Esophagus muscularis mucosa (tissue), 4 donors: ENCODE data around the gene CENPX. TPM values are rescaled to one million over a fixed set of nuclear protein-coding genes. Genes with fewer than 3 reads are reported as not detected.

Source experiments
- DNase-seq: peaks from one replicate; pipeline ENCODE4 v3.0.0-alpha.2; 2017; ENCODE audit errors: extremely low spot score
- H3K27ac ChIP-seq, 4 donors: fragments of 200-600 bp; sonication (generic); replicated peaks in 1 of 4; 1 replicate in 3 of 4; 2 replicates in 1 of 4; pipeline ENCODE4 v1.5.1; 2016 to 2019; ENCODE audit warnings: mild to moderate bottlenecking in 1 of 4
- H3K27me3 ChIP-seq, 4 donors: fragments of 200-600 bp; sonication (generic); one replicate each; pipeline versions ENCODE4 v1.5.1 to v1.6.0; 2016 to 2019
- H3K36me3 ChIP-seq, 4 donors: fragments of 200-600 bp; sonication (generic); one replicate each; pipeline ENCODE4 v1.5.1; 2016 to 2019
- H3K4me1 ChIP-seq, 4 donors: fragments of 200-600 bp; sonication (generic); one replicate each; pipeline ENCODE4 v1.5.1; 2016 to 2019
- H3K4me3 ChIP-seq, 4 donors: fragments of 200-600 bp; sonication (generic); 1 replicate in 2 of 4; 2 replicates in 2 of 4; pipeline ENCODE4 v1.5.1; 2016 to 2019; ENCODE audit warnings: mild to moderate bottlenecking in 4 of 4, moderate library complexity in 1 of 4
- H3K9me3 ChIP-seq, 4 donors: fragments of 200-600 bp; sonication (generic); 1 replicate in 3 of 4; 2 replicates in 1 of 4; pipeline ENCODE4 v1.5.1; 2016 to 2019
- CTCF ChIP-seq, 3 experiments: fragments of 200-600 bp in 2 of 3; fragments of 450-650 bp in 1 of 3; sonication (generic) in 2 of 3; IDR thresholded peaks; one replicate each; pipeline ENCODE4 v1.5.1; 2017 to 2019; ENCODE audit warnings: antibody characterized with exemption in 3 of 3, mild to moderate bottlenecking in 2 of 3, moderate library complexity in 1 of 3
- EP300 ChIP-seq: sonication (generic); formaldehyde crosslinking; IDR thresholded peaks from one replicate; pipeline ENCODE4 v1.6.1; 2017; ENCODE audit warnings: antibody characterized with exemption
- POLR2A ChIP-seq: fragments of 450-650 bp; IDR thresholded peaks from one replicate; pipeline ENCODE4 v1.6.1; 2017; ENCODE audit warnings: antibody characterized with exemption, moderate library complexity, mild to moderate bottlenecking, low read depth
- POLR2AphosphoS5 ChIP-seq, 2 donors: sonication (generic); formaldehyde crosslinking; IDR thresholded peaks; one replicate each; pipeline ENCODE4 v1.6.1; 2017; ENCODE audit warnings: antibody characterized with exemption in 2 of 2
- WGBS: methylation state at CpG from one replicate; pipeline ENCODE4 v1.1.5; 2018; 5-methylcytosine and 5-hydroxymethylcytosine counted together
- intact Hi-C: fragments of 100-400 bp; cut with DNase I; formaldehyde crosslinking; loops from one replicate; pipeline ENCODE4 v1.15.1; 2023
- total RNA-seq, 4 donors: library from RNA; depleted of rRNA; stranded (reverse); fragments of >200 nt; gene quantifications; one replicate each; pipeline versions ENCODE4 v1.1.0 to v1.2.1, GENCODE V29; 2016

CENPX gene
- total RNA-seq, 4 donors from 2014 or later = 62.5 to 109 (median 95.5) TPM

- H3K27ac ChIP-seq = peak overlapping the region; percentile 90 to 96 (median 93)
- WGBS = 23% methylated on average over 17 of the region's 30 CpGs
- H3K9me3 ChIP-seq = peaks cover 0 to 4% (median 0%) of the 10 kb centered on the region in 4 donors
- no peak for DNase-seq
- H3K4me3 ChIP-seq = peak overlapping the region; percentile 78 to 94 (median 88)
- peaks cover 11 to 26% (median 22%) of the 10 kb centered on the region in 4 donors for H3K4me1 ChIP-seq
- H3K27me3 ChIP-seq = peaks cover 0 to 6% (median 0%) of the 10 kb centered on the region in 4 donors
- intact Hi-C loops = no loop called here
- no peak for TF ChIP-seq CTCF (IDR thresholded peaks at IDR 0.05)
- no peak for TF ChIP-seq POLR2A
- TF ChIP-seq POLR2AphosphoS5 (IDR thresholded peaks at IDR 0.05) = no peak
- TF ChIP-seq EP300 = no peak
- peaks cover 0 to 18% (median 14%) of the 10 kb centered on the region in 4 donors for H3K36me3 ChIP-seq
Observed at GRCh38 chr17:81976332-81977210, 46.1 kb downstream of the CENPX start.

GRCh38 chr17:81973432-81973831 is 49.2 kb downstream of the CENPX start:
- intact Hi-C loops = no loop called here
- TF ChIP-seq POLR2AphosphoS5 (IDR thresholded peaks at IDR 0.05) (no peak), POLR2A (no peak), EP300 (no peak), CTCF (IDR thresholded peaks at IDR 0.05) (no peak)
- no peak for DNase-seq
- Histone ChIP-seq H3K4me3 (no peak overlapping the region), H3K27ac (no peak overlapping the region), H3K9me3 (peaks cover 0 to 4% (median 0%) of the 10 kb centered on the region in 4 donors), H3K4me1 (peaks cover 7 to 21% (median 17%) of the 10 kb centered on the region in 4 donors), H3K27me3 (peaks cover 0 to 19% (median 0%) of the 10 kb centered on the region in 4 donors), H3K36me3 (no peaks in the 10 kb centered on the region)

- 81% methylated on average over 11 of the region's 12 CpGs for WGBS
- Histone ChIP-seq H3K9me3 (peaks cover 0 to 4% (median 0%) of the 10 kb centered on the region in 4 donors), H3K36me3 (no peaks in the 10 kb centered on the region), H3K4me3 (no peak overlapping the region), H3K27ac (no peak overlapping the region), H3K4me1 (peaks cover 15 to 27% (median 20%) of the 10 kb centered on the region in 4 donors), H3K27me3 (peaks cover 0 to 53% (median 0%) of the 10 kb centered on the region in 4 donors)
- intact Hi-C loops = no loop called here
- DNase-seq = no peak
- no peak for TF ChIP-seq POLR2AphosphoS5 (IDR thresholded peaks at IDR 0.05)
- TF ChIP-seq EP300 = no peak
- no peak for TF ChIP-seq POLR2A
- TF ChIP-seq CTCF (IDR thresholded peaks at IDR 0.05) = no peak
Observed at GRCh38 chr17:81968850-81969812, 53.5 kb downstream of the CENPX start.

Other genes starting within 250 kb of the CENPX start
- gene GCGR, start 218.7 kb downstream of the CENPX start, total RNA-seq = under 1 TPM in 2 of 4 donors, not detected in 2; 0.17 to 0.40 TPM
- gene MCRIP1, start 189.6 kb downstream of the CENPX start, total RNA-seq = 100 to 1,000 TPM in 3 of 4 donors, 10 to 100 TPM in 1; 83.5 to 146 (median 114) TPM
- gene PPP1R27, start 187.8 kb downstream of the CENPX start, total RNA-seq = not detected
- gene P4HB, start 162.3 kb downstream of the CENPX start, total RNA-seq = 100 to 1,000 TPM; 269 to 334 (median 313) TPM
- gene ARHGDIA, start 151.5 kb downstream of the CENPX start, total RNA-seq = 100 to 1,000 TPM; 115 to 229 (median 202) TPM
- gene ALYREF, start 131.3 kb downstream of the CENPX start, total RNA-seq = 10 to 100 TPM; 44.0 to 67.7 (median 56.5) TPM
- gene ANAPC11, start 131.2 kb downstream of the CENPX start, total RNA-seq = 100 to 1,000 TPM; 131 to 139 (median 135) TPM
- 1 to 10 TPM in 1 of 4 donors, under 1 TPM in 1, not detected in 2; 0.78 to 1.8 TPM for gene NPB, start 120.6 kb downstream of the CENPX start, total RNA-seq
- gene PCYT2, start 111.5 kb downstream of the CENPX start, total RNA-seq = 10 to 100 TPM; 27.4 to 38.7 (median 33.3) TPM
- gene SIRT7, start 104.7 kb downstream of the CENPX start, total RNA-seq = 10 to 100 TPM; 13.9 to 27.0 (median 19.9) TPM
- gene MAFG, start 95.1 kb downstream of the CENPX start, total RNA-seq = 10 to 100 TPM; 23.7 to 41.7 (median 33.6) TPM
- 1 to 10 TPM; 2.1 to 6.5 (median 4.6) TPM for gene PYCR1, start 85.6 kb downstream of the CENPX start, total RNA-seq
- not detected for gene MYADML2, start 75.6 kb downstream of the CENPX start, total RNA-seq
- gene NOTUM, start 61.7 kb downstream of the CENPX start, total RNA-seq = under 1 TPM in 1 of 4 donors, not detected in 3; 0.83 TPM
- 10 to 100 TPM; 15.9 to 18.4 (median 17.3) TPM for gene ASPSCR1, start 45.2 kb downstream of the CENPX start, total RNA-seq
- gene LRRC45, start 427 bp upstream of the CENPX start, total RNA-seq = 10 to 100 TPM in 2 of 4 donors, 1 to 10 TPM in 2; 6.6 to 15.8 (median 11.5) TPM
- gene RAC3, start 8.8 kb upstream of the CENPX start, total RNA-seq = 1 to 10 TPM; 1.8 to 2.5 (median 2.2) TPM
- 100 to 1,000 TPM in 2 of 4 donors, 10 to 100 TPM in 2; 78.6 to 135 (median 102) TPM for gene DCXR, start 14.8 kb upstream of the CENPX start, total RNA-seq
- gene RFNG, start 28.9 kb upstream of the CENPX start, total RNA-seq = 10 to 100 TPM; 32.4 to 54.8 (median 42.5) TPM
- gene GPS1, start 29.0 kb upstream of the CENPX start, total RNA-seq = 100 to 1,000 TPM in 2 of 4 donors, 10 to 100 TPM in 2; 64.4 to 108 (median 85.4) TPM
- 10 to 100 TPM; 42.2 to 77.1 (median 52.6) TPM for gene DUS1L, start 42.9 kb upstream of the CENPX start, total RNA-seq
- 10 to 100 TPM; 30.3 to 63.6 (median 44.8) TPM for gene FASN, start 75.4 kb upstream of the CENPX start, total RNA-seq
- gene CCDC57, start 190.0 kb upstream of the CENPX start, total RNA-seq = 10 to 100 TPM in 3 of 4 donors, 1 to 10 TPM in 1; 8.4 to 21.6 (median 16.4) TPM
- 10 to 100 TPM; 17.0 to 28.8 (median 23.4) TPM for gene SLC16A3, start 206.2 kb upstream of the CENPX start, total RNA-seq